Measurements from ENCODE around the gene SCRN1. TPM values are rescaled to one million over a fixed set of nuclear protein-coding genes. Genes with fewer than 3 reads are reported as not detected.
A peak's percentile ranks its signal among the peaks of the same experiment; 100 is the strongest.
"Not testable (repeated sequence)": the region's sequence is repeated elsewhere in the genome, so short reads cannot be mapped to it uniquely, and the experiment has no call there.

Gene SCRN1
- total RNA-seq, 6 donors from 2014 or later = 13.3 to 45.5 (median 30.5) TPM

DNA sequence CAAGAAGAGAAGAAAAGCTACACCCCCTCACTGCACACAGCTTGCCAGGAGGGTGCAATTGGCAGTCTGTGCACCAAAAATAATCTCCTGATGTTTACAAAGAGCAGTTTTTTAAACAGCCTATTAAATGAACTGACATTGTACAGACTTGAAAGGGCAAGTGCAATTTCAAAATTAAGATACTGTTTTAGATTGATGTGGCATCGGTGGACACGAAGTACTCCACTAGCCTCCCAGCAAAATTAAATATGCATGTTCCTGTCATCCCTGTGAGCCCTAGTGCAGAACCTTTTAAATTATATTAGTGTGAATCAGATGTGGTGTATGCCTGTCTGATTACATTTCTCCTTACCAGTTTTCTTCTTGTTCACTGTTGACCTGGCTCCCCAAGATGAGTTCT is 95.3 kb downstream of the SCRN1 start:
- ATAC-seq (ENCODE audit: low FRiP score in 2 of 2) = no peak
- Histone ChIP-seq H3K27ac (no peak overlapping the region), H3K27me3 (no peaks in the 10 kb centered on the region), H3K4me1 (no peaks in the 10 kb centered on the region), H3K36me3 (no peaks in the 10 kb centered on the region), H3K9me3 (no peaks in the 10 kb centered on the region), H3K4me3 (no peak overlapping the region)
- 72 to 86% methylated on average over 2 of the region's 2 CpGs for WGBS, 2 donors
- no peak for TF ChIP-seq CTCF (IDR thresholded peaks at IDR 0.05)
- TF ChIP-seq POLR2A (IDR thresholded peaks at IDR 0.05) = no peak
- no peak for TF ChIP-seq POLR2AphosphoS5 (IDR thresholded peaks at IDR 0.05)
- TF ChIP-seq EP300 (IDR thresholded peaks at IDR 0.05) = no peak
- no peak for DNase-seq

DNA sequence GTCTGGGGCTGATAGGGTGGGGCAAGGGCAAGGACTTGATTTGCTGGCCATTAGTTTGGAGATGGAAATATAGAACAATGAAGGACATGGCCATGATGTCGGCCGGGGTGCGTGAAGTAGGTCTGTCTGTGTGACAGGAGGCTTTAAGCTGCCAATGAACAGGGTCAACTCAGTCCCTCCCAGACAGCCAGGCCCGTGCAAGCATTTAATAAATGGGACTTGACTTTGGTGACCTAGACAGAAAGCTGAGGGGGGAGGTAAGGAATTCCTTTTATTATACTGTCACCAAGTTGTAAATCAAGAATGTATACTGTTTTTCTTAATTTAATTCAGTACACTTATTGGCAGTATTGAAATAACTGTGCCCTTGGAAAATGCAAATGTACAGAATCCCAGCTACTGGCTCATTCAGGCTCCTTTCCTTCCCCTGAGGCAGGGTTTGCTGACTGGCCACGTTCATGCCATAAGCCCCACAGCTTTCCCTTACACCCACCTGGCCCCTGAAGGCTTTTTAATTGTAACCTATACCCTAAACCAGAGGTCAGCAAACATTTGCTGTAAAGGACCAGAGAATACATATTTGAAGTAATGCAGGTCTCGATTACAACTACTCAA is 96.1 kb downstream of the SCRN1 start:
- Histone ChIP-seq H3K4me1 (no peaks in the 10 kb centered on the region), H3K4me3 (no peak overlapping the region), H3K27ac (no peak overlapping the region), H3K9me3 (no peaks in the 10 kb centered on the region), H3K36me3 (no peaks in the 10 kb centered on the region), H3K27me3 (no peaks in the 10 kb centered on the region)
- no peak for DNase-seq
- WGBS, 2 donors = 71 to 81% methylated on average over 6 of the region's 6 CpGs
- TF ChIP-seq POLR2A (IDR thresholded peaks at IDR 0.05) = no peak
- no peak for TF ChIP-seq POLR2AphosphoS5 (IDR thresholded peaks at IDR 0.05)
- no peak for TF ChIP-seq CTCF (IDR thresholded peaks at IDR 0.05)
- TF ChIP-seq EP300 (IDR thresholded peaks at IDR 0.05) = no peak
- no peak for ATAC-seq (ENCODE audit: low FRiP score in 2 of 2)

DNA sequence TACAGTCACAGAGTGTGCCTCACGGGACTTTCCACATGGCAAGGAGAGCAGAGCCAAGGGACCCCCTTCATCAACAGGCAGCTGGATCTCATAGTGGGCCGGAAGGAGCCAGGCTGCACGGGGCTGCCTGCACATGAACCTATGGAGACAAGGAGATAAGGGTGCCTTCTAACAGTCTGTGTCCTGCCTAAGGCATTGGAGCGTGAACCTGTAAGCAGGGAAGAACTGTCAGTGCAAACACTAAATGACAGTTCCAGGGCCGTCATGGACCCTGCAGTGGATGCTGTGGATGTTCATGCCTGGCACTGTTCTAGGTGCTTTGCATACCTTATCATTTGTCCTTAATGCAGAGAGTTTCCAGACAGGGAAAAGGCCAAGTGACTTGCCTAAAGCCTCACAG is 97.4 kb downstream of the SCRN1 start:
- Histone ChIP-seq H3K4me3 (no peak overlapping the region), H3K36me3 (no peaks in the 10 kb centered on the region), H3K27ac (no peak overlapping the region), H3K4me1 (no peaks in the 10 kb centered on the region), H3K27me3 (no peaks in the 10 kb centered on the region), H3K9me3 (no peaks in the 10 kb centered on the region)
- WGBS, 2 donors = 87 to 92% methylated on average over 5 of the region's 5 CpGs
- TF ChIP-seq POLR2A (IDR thresholded peaks at IDR 0.05) (no peak), POLR2AphosphoS5 (IDR thresholded peaks at IDR 0.05) (no peak), CTCF (IDR thresholded peaks at IDR 0.05) (no peak), EP300 (IDR thresholded peaks at IDR 0.05) (no peak)
- no peak for ATAC-seq (ENCODE audit: low FRiP score in 2 of 2)
- DNase-seq = no peak

- no peaks in the 10 kb centered on the region for H3K27me3 ChIP-seq
- H3K36me3 ChIP-seq = no peaks in the 10 kb centered on the region
- H3K9me3 ChIP-seq = no peaks in the 10 kb centered on the region
- no peak overlapping the region for H3K4me3 ChIP-seq
- no peak overlapping the region for H3K27ac ChIP-seq
- no peak for DNase-seq
- H3K4me1 ChIP-seq = no peaks in the 10 kb centered on the region
- TF ChIP-seq POLR2AphosphoS5 (IDR thresholded peaks at IDR 0.05) (no peak), POLR2A (IDR thresholded peaks at IDR 0.05) (no peak), CTCF (IDR thresholded peaks at IDR 0.05) (no peak), EP300 (IDR thresholded peaks at IDR 0.05) (no peak)
- WGBS, 2 donors = 84 to 88% methylated on average over 4 of the region's 4 CpGs
- ATAC-seq (ENCODE audit: low FRiP score in 2 of 2) = no peak
Measured at GRCh38 chr7:29891766-29892165, 97.8 kb downstream of the SCRN1 start.

- not testable (repeated sequence) for H3K4me3 ChIP-seq; H3K27me3 ChIP-seq; ATAC-seq (ENCODE audit: low FRiP score in 2 of 2); H3K36me3 ChIP-seq; H3K9me3 ChIP-seq; H3K4me1 ChIP-seq; H3K27ac ChIP-seq
- peak in 1 of 2 donors; percentile 55 for DNase-seq
- 65 to 82% methylated on average over 3 to 7 of the region's 14 CpGs for WGBS, 2 donors
Measured at GRCh38 chr7:29890786-29891185, 98.8 kb downstream of the SCRN1 start.
